Activated T-cell treated with anti-CD3 and anti-CD28 coated beads for 24 hours (primary cell): ENCODE results near the gene NMNAT1.
"Not testable (repeated sequence)": the region's sequence is repeated elsewhere in the genome, so short reads cannot be mapped to it uniquely, and the experiment has no call there.

Experiments used
- DNase-seq: peaks from one replicate; pipeline ENCODE4 v3.0.0-alpha.2; 2020; ENCODE audit warnings: low read depth

NMNAT1 gene

GRCh38 chr1:9920606-9921005 lies 22.7 kb upstream of the NMNAT1 start:
- DNase-seq = no peak

GRCh38 chr1:9922342-9922741 lies 20.9 kb upstream of the NMNAT1 start:
- DNase-seq = no peak

DNA sequence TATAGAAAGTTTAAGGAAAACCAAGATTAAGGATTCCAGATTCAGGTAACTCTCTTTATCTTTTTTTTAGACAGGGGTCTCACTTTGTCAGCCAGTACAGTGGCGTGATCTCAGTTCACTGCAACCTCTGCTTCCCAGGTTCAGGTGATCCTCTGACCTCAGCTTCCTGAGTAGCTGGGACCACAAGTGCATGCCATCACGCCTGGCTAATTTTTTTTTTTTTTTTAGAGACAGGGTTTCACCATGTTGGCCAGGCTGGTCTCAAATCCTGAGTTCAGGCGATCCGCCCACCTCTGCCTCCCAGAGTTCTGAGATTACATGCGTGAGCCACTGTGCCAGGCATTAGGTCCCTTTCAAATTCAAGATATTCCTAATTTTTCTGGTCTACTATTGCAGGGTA lies 16.0 kb upstream of the NMNAT1 start:
- DNase-seq = no peak

DNA sequence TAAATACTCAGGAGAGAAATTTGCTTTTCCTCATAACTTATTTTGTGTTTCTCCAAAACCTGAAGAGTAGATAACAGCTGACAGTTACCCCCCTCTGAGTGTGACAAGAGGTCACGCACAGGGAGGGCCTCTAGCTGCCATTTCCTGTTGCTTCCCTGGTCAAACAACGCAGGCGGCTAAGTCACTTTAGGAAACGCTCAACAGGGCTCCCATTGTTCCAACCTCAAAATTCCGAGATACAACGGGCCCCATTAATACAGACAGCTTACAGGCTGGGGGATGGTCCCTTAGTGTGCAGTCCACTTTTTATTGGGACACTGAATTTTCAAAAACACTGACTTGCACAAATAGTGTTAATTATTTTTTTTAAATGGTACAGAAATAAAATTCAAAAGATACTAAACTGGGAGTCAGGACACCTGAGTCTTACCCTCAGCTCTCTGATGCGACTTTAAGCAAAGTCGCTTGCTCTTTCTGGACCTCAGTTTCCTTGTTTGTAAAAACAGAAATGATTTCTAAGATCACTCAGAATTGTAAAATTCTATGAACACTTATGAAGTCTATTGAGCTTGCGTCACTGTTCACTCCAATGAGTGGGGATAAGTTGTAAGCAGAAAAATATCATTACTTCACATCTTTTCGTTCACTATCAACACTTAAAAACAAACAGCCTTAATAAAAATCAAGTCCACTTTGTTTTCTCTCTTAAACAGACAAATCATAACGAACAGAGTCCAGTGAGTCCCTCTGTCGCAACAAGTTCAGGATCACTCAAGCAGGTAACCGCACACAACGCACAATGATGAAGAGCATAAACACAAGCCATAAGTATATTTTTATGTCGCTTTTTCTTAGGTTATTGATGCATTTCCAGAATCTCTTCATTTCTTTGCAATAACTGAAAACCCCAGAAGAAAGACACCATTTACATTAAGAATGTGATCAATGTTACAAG lies 13.6 kb upstream of the NMNAT1 start:
- DNase-seq = no peak

DNA sequence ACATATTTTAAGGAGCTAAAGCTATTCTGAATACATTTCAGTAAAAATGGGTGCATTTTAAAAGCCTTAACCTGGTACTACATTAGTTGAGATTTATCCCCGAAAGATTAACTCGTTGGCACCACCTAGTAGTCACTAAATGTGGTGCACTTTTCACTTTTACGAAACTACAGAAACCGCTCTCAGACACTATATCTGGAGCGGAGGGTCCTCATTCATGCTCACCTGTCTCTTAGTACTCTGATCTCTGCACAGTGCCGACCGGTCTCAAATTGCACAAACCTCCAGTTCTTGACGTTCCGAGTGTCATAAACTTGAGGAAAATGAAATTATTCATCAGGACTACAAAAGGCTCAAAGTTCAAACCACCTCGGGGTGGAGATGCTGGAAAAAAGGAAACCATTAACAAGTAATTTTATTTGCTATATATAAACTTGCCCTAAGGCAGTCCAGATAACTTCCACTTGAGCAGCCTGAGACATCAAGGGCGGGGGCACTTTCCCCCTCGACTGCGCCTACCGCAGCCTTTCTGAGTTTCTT lies 806 bp upstream of the NMNAT1 start:
- peak; percentile 16 for DNase-seq

GRCh38 chr1:9946315-9946714 lies 3.0 kb downstream of the NMNAT1 start:
- DNase-seq = no peak

GRCh38 chr1:9957726-9958125 lies 14.5 kb downstream of the NMNAT1 start:
- DNase-seq = no peak

DNA sequence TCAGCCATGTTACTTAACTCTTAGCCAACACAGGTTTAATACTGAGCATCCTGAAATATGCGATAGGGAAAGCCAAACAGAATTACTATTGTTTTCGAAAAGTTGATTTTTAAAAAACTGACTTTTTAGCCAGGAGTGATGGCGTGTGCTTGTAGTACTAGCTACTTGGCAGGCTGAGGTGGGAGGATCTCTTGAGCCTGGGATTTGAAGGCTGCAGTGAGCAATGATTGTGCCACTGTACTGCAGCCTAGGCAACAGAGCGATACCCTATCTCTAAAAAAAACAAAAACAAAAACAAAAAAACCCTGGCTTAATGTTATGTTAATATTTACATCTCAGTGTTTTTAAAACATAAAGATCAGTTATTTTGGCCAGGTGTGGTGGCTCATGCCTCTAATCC lies 16.7 kb downstream of the NMNAT1 start:
- no peak for DNase-seq

DNA sequence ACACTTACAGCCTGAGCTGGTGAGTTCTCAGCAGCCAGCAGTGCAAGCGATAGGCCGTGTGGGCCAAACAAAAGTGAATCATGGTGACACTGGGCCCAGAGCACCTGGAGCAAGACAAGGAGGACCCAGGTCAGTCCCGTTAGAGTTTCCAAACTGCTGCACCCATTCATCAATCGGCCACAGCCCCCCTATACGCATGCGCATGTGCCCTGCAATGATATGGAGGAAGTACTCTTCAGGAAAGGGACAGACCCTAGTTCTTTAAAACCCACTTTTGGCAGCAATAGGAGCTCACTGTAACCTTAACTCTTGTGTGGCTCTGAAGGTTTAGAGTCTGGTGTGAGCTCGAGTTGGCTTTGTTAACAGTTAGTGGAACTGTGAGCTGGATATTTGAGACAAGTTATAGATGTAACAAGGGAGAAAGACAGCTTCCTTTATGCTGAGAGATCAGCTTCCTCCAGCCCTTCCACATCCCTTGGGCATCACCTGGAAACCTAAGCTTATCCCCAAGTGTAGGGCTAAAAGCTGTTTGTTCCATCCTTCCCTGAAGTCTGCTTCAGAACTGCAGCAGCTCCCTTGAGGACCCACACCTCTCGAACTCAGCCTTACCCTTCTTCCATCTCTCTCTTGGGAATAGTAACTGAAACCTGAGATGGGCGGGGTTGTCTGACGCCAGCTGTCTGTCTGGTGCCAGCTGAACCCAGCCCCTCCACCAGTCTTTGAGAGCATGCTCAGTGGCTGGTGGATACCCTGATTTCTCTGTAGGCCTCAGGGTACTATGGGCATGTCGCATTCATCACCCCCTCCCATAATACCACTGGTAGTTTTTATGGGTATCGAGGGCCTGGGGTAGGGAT lies 17.7 kb downstream of the NMNAT1 start:
- no peak for DNase-seq

DNA sequence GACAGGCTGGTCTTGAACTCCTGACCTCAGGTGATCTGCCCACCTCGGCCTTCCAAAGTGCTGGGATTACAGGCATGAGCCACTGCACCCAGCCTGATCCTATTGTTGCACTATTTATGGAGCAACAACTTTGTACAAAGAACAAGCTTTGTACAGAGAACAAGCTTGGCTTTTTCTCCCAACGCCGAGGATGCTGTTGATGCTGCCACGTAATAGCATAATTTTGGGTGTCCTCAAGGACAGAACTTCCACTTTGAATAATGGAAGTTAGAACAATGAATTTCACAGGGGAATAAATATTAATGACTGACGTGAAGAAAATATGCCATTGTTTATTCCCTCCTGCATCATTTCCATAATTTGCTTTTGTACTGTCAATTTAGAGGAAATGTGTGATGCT lies 41.0 kb downstream of the NMNAT1 start:
- no peak for DNase-seq

GRCh38 chr1:9985001-9985400 lies 41.7 kb downstream of the NMNAT1 start:
- no peak for DNase-seq

DNA sequence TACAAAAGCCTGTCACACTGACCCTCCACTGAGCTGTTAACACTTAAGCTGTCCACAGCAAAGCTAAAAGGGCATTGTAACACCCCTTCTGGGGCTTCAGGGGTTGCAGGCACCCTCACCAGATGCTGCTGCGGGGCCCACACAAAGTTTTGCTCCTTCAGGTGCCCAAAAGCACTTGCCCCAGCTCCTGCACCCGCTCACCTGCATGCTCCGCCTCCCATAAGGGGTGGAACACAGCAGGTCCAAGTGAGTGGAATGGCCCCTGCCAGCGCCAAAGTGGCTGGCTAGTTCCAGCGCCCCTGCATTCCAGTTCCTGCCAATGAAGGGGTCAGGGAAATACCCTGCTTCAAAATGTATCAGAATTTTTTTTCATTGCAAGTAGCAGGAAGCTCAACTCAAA lies 46.5 kb downstream of the NMNAT1 start:
- DNase-seq = no peak

DNA sequence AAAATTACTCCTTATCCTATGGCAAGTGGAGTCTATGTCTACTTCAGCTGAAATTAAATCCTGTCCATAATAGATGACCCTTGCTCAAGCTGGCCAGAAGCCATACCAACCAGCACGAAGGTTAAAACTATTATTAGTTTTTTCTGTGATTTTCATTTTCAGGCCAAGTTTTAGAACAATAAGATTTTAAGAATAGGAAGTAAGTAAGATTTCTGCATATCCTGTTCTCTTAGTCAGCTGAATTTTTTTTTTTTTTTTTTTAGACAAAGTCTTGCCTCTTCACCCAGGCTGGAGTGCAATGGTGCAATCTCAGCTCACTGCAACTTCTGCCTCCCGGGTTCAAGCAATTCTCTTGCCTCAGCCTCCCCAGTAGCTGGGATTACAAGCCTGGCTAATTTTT lies 47.7 kb downstream of the NMNAT1 start:
- no peak for DNase-seq

DNA sequence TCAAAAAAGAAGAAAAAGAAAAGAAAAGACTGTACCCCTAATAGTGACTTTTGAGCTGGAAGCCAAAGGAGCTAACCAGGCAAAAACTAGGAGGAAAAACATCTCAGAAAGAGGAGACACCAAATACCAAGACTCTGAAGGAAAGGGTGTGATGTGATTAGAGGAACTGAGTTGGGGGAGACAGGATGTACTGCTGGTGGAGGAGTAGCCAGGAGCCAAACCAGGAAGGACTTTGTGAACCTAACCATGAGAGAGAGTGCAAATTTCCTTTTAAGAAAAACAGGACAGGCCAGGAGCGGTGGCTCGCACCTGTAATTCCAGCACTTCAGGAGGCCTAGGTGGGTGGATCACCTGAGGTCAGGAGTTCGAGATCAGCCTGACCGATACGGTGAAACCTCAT lies 49.6 kb downstream of the NMNAT1 start:
- DNase-seq = no peak

DNA sequence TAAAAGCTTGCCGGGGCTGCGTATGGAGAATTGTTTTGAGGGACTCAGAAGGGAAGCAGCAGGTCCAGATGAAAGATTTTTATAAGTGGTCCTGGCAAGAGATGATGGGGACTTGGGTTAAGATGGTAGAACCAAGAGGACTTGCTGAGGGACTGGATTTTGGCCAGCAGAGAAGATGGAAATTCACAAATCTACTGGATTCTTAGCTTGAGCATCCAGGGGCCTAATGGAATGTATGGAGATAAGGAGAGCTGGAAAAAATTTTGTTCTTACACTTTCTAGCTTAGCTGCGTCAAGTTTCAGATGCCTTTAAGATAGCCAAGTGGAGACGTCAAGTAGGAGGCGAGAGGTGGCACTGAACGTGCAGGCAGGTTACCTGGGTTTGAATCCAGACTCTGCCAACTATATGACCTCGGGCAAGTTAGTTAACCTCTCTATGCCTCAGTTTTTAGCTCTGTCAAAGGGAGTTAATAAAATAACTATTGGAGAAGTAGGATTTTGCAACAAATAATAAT lies 50.3 kb downstream of the NMNAT1 start:
- DNase-seq = no peak

DNA sequence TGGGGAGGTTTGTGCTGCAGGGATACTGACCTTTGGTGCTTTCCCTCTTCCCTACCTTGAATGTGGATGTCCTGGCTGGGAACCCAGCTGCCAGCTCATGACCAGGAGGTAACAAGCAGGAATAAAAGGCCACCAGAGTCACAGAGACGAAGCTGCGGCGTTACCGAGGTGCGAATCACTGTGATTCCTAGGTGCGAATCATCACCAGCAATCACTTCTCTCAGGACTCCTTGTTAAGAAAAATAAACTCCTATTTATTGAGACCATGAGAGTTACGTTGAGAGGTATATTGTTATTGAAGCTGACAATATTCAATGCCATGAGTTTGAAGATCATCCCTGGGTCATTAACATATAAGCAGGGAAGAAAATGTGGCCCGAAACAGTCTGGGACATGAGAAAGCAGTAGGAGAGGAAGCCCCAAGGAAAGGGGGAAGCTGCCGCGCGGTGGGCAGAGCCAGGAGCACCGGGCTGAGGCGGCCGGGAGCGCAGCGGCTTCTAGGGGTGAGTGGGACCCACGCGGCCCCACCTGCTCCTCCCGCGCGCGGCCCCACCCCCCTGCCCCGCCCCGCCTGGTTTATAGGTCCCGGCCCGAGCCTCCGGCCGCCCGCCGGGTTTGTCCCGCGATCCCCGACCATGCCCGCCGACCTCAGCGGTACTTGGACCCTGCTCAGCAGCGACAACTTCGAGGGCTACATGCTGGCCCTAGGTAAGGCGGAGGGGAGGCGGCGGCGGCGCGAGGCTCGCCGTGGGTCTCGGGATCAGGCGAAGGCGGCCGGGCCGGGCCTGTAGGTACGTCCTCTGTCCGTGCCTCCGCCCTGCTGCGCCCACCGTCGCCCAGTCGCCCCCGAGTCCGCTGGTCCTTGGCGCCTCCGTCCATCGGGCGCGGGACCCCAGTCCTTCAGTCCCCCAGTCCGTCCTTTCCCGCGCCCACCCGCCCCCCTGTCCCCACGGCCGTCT lies 53.6 kb downstream of the NMNAT1 start, which contains the start of gene RBP7:
RBP7 (plus strand) TSS at position 605 of the 959 bp plus-strand sequence; CDS start at position 636, 31 bp downstream.
- DNase-seq = no peak

DNA sequence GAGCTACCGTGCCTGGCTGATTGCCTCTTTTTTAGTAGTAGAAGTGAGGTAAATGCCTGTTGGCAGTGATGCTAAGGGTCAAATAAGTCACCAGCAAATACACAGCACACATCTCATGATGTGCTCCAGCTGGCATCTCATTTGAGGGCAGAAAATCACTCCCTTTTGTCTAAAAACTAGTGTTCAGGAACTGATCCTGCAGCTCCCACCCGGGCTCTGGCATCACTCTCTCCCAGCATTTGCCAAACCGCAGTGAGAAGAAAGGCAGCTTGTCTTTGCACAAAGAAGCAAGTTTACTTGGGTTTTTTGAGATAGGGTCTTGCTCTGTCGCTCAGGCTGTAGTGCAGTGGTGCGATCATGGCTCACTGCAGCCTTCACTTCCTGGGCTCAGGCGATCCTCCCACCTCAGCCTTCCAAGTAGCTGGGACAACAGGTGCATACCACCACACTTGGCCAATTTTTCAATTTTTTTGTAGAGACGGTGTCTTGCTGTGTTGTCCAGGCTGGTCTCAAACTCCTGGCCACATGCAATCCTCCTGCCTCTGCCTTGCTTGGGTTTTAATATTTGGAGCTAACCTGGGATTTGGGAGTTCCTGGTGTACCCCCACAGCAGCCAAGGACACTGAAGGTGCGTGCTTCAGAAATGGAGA lies 57.9 kb downstream of the NMNAT1 start:
- DNase-seq = no peak

DNA sequence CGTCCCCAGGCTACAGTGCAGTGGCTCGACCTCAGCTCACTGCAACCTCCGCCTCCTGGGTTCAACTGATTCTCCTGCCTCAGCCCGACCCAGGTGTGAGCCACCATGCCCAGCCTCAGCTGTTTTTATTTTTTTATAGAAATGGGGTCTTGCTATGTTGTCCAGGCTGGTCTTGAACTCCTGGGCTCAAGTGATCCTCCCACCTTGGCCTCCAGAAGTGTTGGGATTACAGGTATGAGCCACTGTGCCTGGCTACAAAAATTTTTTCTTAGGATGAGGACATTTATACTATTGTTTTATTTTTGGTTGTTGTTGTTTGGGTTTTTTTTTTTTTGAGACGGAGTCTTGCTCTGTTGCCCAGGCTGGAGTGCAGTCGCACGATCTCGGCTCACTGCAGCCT lies 62.0 kb downstream of the NMNAT1 start:
- DNase-seq = not testable (repeated sequence)

DNA sequence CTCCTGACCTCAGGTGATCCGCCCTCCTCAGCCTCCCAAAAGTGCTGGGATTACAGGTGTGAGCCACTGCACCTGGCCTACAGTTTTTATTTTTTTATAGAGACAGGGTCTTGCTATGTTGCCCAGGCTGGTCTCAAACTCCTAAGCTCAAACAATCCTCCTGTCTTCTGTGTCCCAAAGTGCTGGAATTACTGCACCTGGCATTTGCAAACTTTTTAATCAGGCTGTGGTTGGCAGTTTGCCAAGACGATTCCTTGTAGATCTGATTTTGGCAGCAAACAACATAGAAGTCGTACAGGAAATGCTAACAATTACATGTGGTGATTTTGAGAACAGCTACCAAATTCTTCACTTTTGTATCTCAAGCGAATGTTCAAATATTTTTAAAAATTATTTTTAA lies 63.9 kb downstream of the NMNAT1 start:
- DNase-seq = no peak

- no peak for DNase-seq
These were observed 70.7 kb downstream of the NMNAT1 start for GRCh38 chr1:10014016-10014415.

- no peak for DNase-seq
These were observed 76.3 kb downstream of the NMNAT1 start for GRCh38 chr1:10019561-10019960.
